Activated T-cell treated with anti-CD3 and anti-CD28 coated beads for 48 hours (primary cell): ENCODE results near the gene PTPN21.

Source experiments
- DNase-seq: peaks from one replicate; pipeline ENCODE4 v3.0.0-alpha.2; 2020; ENCODE audit warnings: low read depth

The PTPN21 gene

DNA sequence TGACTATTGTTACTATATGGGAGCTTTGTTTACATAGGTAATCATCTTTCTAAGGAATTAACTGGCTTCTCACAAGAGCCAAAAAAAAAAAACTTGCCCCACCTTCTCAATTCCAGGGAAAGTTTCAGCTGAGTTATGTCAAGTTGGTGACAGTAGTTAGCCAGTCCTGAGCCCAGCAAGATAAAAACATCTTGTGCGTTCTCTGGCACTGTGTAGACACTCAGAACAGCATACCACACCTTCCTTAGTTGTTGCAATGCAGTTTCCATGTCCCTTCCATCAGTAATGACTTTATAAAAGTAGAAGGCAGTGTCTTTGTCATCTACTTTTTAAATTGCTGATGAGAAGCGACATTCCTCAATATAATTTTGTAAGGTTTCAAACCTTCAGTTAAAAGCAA lies 50.2 kb downstream of the PTPN21 start:
- DNase-seq: no peak

DNA sequence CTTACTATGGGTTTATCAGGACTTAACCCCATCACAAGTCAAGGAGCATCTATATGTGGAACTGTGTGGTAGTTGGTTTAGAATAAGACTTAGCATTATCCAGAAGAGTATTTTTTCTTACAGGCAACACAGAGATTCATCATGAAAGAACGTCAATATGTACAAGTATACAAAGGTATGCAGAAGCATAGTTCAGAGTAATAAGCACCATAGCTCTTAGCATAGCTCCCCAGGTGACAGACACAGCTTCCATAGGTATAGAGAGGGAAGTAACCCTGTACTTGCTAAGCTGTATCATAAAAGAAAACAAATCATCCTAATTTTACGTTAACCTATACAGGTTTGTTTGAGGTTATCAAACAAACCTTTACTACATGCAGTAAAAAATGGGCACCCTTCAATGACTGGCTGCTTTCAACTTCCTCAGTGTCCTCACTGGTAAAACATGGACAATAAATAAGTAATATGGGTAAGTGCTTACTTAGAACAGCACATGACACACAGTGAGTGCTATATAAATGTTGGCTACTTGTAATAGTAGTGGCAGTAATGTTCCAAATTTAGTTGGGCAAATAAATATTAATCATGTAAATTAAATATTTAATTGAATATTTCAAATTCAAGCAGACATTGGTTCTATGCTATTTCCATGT lies 50.9 kb downstream of the PTPN21 start:
- DNase-seq: no peak

DNA sequence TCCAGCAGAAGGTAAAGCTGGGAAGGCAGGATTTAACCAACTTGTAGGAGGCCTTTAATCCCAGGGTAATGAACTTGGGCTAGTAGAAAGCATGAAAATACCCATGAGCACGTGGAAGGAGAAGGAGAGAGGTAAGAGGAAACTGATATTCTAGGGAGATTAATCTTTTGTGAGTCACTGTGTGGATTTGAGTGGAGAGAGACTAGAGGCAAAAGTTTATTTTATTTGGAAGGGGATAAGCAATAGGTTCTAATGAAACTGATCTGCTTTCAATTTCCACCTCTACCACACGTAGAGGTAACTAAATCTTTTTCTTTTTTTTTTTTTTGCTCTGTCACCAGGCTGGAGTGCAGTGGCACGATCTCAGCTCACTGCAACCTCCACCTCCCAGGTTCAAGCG lies 52.1 kb downstream of the PTPN21 start:
- no peak for DNase-seq

DNA sequence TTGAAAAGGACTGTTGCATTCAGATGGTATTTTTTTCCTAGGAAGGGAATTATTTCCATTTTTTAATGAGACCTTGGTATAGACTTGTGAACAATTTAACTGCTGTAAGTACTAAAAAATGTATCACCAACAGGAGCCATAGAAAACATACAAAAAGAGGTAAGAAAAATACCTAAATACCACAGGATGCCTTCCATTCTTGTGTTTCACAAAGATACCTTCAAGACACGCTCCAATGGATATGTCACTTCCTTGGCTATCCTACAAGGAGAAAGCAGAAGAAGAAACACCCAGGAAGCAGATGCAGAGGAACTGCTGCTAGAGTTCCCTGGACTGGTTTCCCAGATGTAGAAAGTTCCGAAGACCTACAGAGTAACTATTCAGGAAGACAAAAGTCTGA lies 54.2 kb downstream of the PTPN21 start:
- no peak for DNase-seq

DNA sequence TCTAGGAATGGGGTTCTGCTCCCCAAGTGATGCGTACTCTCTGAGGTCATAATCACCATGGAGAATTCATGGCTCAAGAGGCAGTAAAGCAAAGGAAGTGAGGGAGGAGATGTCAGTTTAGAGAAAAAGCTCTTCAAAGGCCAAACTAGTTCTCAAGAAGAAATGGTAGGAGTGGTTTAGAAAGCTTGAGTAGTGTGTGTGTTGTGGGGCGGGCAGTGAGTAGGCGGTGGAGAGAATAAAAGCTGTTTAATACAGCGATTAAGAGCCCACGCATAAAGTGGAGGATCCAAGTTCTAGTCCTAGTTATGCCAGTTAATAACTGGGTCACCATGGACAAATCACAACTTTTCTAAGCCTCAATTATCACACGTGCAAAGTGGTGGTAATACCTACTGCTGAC lies 55.6 kb downstream of the PTPN21 start:
- no peak for DNase-seq

DNA sequence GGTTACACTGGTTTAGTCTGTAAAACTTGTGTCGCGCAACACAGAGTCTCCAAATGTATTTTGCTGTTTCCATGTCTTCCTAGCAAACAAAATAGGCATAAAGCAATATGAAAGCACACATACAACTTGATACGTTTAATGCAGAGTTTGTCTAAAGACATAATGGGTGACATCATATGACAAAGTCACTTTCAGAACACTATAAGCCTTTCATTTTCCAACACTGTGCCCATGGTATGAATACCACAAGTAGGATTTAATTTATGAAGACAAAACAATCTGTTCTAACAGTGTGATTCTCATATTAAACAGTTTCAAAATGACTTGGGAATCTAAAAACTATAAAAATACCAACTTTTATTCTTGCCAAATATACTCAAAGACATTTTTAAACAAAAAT lies 58.4 kb downstream of the PTPN21 start:
- DNase-seq: no peak

DNA sequence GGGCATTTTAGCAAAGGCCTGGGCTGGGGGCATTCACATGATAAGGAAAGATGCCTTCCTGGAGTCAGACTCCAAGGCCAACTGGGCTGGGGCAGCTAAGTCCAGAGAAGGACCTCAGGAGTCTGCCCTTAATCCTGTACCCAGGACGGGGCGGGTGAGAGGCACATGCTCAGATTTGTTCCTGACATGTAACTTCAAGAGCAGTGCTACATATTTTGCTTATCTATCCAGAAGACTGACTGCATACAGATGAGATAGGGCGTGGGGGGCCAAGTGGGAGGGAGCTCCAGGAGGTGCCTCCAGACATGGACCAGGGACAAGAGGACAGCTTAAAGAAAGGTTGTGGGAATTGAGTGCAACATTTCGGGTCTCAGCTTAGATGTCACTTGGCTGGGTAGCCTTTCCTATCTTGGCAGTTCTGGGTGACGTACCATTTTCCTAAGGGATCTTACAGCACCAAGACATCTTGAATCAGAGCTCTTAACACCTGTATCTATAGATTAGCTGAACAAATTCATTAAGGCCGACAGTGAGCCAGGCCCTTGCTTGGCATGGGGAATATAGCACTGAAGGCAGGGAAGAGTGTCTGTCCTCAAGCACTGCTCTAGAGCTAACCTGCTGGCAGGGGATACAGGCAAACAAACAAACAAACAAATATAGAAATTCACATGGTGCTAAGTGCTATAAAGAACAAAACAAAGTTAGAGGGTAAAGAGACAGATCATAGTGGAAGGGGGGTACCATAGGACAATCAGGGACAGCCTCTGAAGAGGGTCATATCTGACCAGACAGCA lies 61.2 kb downstream of the PTPN21 start:
- DNase-seq: no peak

DNA sequence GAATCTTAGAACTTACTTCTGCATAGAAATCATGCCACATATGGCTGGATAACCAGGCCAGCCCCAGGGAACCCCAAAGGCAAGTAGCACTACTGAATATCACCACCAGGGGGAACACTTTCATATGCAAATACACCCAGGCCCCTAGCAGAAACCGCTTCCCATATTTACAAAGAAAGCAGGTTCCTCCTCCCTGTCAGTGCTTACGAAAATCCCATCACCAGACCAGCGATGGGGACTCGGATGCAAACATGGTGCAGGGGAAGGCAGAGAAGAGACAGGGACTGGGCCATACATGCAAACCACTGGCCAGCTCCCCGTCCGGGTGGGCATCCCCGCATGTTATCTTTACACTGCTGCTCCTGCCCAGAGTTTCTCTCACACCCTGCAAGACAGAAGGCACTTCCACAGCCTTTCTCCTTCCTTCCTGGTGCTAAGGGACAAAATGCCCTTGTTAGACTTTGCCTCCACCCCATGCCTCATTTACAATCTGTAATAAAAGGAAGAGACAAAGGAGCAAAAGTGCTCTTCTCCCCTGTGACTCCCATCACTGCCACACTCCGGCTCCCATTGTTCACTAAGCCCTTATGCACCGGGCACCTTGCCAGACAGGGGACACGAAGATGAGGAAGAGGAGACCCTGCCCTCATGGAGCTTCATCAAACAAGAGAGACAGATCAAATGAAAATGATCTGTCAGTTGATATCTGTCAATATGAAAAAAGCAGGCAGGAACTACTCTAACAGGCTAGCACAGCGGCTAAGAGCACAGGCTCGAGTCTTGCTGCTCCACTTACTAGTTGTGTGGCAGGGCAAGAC lies 62.3 kb downstream of the PTPN21 start:
- peak; percentile 30 for DNase-seq

DNA sequence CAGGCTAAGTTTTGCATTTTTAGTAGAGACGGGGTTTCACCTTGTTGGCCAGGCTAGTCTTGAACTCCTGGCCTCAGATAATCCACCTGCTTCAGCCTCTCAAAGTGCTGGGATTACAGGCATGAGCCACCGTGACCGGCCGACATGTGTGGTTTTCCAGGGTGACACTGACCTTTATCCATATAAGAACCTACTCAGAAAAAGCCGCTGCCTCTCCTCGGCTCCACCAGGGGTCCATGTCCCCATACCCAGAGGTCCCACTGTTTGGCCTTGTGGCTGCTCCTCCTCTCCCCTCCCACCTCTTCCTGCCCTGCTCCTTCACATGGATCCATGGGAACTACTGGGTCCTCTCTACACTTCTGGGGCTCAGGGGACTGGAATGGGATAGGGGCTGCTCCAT lies 64.6 kb downstream of the PTPN21 start:
- no peak for DNase-seq

DNA sequence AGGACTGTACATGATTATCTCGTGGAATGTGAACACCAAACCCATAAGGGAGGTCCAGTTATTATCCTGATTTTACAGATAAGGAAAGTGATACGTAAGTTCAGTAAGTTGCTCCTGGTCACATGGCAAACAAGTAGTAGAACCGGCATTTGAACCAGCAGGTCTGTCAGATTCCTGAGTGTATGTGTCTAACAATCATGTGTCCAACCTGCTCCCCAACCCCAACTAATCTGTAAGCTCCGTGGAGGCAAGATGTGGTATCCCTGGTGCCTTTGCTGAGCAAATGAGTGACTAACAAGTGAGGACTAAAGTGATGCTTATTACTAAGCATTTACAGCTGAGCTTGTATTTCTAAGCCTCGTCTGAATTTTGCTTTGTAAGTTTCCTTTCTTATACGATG lies 65.9 kb downstream of the PTPN21 start:
- no peak for DNase-seq

DNA sequence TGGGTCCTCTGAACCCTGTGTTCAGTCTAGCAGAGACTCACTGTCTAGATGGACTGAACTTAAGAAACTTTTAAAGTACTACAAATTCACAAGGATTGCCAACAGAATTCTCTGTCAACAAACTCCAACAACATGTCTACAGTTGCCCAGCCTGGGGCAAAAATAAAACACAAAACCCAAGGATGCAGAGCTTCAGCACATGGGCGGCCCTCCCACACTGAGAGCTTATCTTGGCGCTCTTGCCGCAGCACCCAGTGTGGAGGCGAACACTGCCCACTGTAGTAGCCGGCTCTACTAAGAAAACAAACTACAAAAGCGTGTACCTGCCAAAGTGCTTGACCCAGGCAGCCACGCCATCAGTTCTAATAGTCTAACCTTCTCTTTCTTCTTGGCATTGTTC lies 66.7 kb downstream of the PTPN21 start:
- no peak for DNase-seq

DNA sequence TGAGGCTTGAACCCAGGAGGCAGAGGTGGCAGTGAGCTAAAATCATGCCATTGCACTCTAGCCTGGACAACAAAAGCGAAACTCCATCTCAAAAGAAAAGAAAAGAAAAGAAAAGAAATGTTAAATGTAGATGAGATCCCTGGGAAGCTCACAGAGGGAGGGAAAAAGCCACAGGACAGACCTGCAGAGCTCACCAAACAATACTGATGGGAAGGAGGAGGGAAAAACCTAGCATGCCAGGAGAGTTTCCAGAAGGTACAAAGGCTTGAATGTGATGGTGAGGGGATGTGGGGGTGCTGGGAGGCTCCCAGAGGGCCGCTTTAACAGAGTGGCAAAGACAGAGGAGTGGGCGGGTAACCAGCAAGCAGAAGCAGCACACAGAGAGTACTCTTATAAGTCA lies 72.3 kb downstream of the PTPN21 start:
- DNase-seq: no peak

DNA sequence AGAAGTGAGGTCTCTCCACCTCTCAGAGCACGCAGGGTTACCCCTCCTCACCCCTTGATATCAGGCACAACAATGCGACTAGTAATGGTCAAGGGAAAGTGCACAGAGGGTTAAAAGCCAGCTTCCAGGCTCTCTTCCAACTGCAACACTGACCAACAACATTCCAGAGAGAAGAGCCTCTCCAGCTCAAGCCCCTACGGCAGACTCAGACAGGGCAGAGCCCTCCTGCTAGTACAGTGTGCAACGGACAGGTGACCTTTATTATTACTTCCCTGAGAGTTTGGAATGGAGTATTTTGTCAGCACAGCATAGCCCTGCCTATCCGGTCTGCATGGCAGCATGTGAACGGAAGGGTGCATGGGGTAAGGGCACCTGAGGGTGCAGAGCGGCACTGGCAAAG lies 73.0 kb downstream of the PTPN21 start:
- no peak for DNase-seq

DNA sequence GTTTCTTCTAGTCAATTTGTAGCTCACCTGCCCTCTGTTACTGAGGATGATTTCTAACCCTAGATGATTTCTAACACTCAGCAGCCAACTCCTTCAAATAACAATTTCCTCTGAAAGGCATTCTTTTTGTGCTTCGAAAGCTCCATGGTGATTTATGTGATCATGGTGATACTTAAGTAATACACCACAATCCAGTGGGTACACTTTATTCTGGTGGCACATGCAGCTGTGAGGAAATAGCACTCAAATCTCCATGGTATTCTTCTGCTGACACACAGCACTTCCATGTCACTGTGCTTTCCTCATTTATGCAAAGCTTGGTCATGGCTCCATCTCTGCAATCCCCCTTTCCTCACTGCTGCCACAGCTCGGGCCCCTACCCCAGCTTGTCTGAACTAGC lies 73.7 kb downstream of the PTPN21 start:
- no peak for DNase-seq

DNA sequence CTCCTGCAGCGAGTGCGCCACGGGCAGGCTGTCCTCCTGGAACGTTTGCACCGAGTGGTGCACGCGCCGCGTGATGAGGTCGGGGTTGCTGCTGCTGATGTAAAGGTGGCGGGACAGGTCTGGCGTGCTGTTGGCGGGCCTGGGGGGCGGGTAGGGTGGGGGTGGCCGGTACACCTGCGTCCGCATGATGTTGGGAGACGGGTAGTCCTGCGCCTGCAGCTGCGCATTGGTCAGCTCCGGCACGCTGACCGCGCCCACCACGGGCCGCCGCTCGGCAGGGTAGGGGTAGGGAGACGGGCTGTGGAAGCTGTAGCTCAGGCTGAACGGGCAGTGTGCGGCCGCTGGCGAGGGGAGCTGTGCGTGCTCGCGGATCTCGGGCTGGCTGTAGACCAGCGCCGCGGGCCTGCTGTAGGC lies 75.2 kb downstream of the PTPN21 start:
- DNase-seq: no peak

DNA sequence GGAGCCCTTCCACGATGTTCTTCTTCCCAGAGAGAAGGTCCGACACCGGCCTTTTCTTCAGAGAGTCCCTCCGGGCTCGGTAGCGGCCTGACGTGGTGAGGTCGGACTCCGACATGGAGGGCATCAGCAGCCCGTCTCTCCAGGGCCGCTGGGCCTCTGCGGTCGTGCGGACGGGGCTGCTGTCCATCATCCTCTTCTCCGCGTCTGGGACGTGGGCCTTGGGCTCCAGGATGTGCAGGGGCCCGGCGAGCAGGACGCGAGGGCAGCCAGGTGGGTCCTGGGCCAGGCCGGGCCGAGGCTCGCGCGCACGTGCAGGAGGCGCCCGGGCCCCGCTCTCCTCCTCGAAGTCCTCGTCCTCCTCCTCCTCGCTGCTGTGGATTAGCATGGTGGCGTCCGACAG lies 75.9 kb downstream of the PTPN21 start:
- DNase-seq: no peak

DNA sequence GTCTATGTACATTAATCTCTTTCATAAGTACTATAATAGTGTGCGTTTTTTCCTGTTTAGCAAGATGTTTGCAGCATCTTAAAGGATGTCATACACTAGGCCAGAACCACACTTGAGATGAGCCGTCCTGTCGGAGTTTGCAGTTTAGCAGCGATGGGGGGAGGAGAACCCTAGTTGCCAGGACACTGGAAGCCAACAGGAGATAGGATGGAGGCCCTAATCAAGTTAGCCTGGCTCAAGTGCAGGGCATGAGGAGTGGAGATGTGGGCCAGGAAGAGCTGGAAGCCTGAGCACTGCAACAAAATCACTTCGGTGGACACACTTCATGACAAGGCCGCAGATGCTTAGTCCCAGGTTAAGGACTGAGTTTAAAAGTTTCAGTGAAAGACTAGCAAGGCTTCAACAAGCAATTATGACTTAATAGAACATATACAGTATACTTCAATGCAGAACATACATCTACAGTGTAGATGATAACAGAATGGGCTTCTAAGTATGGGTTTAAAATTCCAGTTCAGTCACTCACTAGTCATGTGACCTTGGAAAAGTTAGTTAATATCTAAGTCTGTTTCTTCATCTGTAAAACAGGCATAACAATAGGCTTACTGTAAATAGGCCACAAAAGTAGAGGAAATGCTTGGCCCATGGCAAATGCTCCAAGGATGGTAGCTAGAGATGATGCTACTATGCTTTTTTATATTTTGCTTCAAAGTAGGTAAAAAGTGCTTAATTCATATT lies 77.1 kb downstream of the PTPN21 start:
- no peak for DNase-seq

DNA sequence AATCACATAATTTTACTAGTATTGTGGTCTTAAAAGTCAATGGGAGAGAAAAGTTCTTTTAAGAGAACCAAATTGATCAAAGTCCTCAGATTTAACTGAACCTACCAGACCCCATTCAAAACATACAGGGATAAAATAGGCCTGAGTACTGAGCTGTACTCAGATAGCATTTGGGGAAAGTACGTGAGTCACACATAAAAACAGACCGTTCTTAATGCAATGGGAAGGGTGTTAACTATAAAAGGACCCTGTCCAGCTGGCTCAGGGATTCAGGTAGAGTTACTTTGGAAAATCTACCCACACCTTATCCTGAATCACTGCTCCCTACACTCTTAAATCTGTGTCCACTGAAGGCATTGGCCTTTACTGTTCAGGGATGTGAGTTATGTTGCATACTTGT lies 78.0 kb downstream of the PTPN21 start:
- no peak for DNase-seq

DNA sequence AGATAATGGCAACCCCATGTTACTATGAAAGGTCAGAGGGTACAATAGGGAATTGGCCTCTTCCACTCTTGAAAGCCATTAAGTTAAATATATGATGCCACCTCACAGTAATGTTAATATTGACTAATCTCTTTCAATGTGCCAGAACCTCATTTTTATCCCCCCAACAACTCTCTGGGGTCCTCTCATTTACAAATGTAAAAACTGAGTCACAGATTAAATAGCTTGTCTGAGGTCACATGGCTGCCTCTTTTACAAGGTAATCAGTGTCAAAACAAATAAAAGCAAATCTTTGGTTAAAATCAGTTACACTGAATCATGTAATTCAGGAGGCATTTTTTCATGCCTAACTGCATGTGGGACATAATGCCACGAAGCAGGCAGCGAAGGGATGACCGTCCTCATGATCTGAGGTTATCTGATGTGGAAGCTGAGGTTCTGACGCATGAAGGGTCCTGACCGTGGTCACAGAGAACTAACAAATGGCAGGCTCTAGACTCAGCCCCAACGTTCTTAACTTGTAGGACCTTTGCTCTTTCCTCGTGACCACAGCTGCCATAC lies 78.5 kb downstream of the PTPN21 start:
- DNase-seq: no peak

DNA sequence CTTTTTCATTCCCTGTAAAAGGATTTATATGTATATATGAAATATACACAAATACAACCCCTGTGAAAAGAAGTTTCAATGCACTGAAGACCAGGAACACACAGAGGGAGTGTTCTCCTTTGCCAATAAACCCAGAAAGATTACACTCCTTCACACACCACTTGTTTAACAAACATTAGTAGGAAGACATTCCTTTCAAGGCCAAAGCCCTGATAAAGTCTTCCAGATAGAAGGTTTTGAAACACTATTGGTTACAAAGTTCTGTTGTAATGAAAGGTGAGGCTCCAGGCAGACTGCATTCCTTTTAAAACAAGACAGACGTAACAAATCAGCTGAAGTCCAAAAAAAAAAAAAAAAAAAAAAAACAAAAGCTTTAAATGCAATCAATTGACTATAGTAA lies 81.0 kb downstream of the PTPN21 start:
- DNase-seq: no peak

DNA sequence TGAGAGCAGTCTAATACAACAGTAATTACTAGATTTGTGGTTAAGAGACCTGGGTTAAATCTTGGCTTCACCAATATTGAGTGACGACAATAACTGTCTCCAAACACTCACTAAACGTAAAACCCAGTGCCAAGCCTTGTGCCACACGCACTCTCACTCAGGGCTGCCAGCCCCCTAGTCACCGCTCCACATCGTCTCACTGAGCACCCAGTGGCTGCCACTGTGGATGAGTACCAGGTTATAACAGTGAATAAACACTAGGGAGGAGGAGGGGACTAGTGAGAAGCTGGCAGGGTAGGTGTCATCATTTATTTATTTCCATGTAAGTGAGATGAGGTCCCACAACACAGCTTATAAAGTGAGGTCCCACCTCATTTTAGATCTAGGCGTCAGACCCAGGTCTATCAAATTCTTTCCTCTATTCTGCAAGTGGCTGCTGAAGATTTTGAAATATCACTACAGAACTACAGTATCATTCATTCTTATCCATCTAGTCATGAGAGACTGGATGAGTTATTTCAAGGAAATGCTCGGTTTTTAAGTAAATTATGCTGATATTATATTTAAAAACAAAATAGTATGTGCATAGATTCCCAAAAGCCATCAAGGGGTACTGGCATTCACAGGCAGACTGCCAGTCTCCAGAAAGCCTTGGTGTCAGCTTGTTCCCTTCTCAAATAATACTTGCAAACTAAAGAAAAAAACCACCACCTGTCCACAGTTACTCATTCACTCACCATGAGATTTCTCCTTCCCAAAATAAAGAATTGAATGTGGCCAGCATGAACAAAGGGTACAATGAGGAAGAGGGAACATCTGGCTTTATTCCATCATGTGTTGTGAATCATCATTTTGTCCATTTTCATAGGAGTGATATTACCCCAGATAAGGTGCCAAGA lies 84.0 kb downstream of the PTPN21 start:
- no peak for DNase-seq
